ENCODE data around the gene HTT.

HTT gene

DNA sequence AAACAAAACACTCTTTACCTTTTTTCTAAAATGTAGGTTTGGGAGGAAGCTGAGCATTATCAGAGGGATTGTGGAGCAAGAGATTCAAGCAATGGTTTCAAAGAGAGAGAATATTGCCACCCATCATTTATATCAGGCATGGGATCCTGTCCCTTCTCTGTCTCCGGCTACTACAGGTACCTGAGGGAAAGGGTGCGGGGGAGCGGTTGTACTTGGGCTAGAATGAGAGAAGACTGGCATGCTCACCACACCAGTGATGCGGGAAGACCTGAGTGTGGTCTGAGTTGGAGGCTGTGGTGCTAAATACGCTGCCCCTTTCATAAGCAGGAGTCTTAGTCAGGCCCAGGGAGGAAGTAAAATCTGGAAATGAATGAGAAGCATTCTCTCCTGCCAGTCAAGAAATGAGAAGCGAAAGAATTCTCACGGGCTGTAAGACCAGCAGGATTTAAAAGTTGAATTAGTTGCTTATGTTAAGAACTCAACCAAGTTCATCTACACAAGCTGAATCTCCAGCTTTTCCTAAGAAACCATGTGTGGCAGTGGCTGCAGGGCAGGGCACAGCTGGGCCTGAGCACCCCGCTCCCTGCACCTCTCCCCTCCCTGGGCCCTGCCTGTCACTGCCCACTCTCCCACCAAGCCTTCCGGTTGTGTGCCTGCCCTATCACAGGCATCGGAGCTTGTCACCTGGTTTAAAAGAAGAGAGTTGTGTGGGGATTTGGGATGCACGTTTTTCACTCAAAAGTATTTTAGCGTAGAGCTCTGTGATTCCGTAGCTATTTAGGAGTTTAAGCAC, 149.7 kb downstream of the HTT start:
- no peak for DNase-seq

- no peak for DNase-seq
These were observed 150.8 kb downstream of the HTT start for GRCh38 chr4:3225071-3225850.

- no peak for DNase-seq
These were observed 151.5 kb downstream of the HTT start for GRCh38 chr4:3225936-3226335.

GRCh38 chr4:3226467-3226866, 152.0 kb downstream of the HTT start:
- no peak for DNase-seq

DNA sequence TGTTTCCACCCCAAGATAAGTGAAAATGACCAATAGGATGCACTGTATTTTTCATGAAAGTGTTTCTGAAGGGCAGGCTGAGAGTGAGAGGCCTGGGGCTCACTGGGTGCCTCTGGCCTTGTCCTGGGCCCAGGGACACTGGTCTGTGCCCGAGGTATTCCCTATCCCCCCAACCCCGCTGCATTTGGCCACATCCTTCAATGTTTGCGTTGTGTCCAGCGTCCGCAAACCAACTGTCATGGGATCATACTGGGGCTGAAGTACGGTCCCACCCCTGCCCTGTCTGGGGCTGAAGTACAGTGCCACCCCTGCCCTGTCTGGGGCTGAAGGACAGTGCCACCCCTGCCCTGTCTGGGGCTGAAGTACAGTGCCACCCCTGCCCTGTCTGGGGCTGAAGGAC, 152.5 kb downstream of the HTT start:
- no peak for DNase-seq

DNA sequence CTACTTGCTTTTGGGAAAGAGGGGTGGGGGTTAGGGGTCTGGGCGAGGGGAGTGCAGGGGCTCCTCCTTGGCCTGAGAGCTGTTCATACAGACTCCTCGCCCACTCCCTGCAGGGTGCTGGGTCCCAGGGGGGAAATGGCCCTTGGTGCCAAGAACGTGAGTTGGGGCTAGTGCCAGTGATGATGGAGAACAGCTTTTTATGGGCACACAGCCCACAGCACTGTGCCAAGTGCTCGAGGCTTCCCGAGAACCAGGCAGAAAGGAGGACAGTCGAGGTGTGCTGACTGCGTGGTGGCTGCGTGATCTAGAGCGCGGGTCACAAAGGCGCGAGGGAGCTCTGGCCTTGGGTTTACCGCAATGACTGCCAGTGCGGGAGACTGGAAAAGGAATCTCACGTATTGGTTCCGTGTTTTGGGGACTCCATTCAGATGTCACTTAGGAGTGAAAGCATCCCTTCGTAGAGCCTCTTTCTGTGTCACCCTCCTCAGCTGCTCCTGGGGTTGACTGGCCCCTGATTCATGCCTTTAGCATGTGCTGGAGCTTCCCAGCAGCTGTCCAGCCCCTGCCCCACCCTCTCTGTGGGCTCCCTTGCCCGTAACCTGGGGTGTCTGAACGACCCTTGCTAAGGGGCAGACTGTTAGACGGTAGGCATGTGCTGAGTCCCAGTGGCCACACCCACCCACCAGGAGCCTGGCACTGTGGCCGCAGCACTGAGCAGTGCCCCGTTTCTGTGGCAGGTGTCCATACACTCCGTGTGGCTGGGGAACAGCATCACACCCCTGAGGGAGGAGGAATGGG, 153.6 kb downstream of the HTT start:
- no peak for DNase-seq

- DNase-seq: no peak
These were observed 154.4 kb downstream of the HTT start for GRCh38 chr4:3228881-3229280.

GRCh38 chr4:3229328-3229727, 154.8 kb downstream of the HTT start:
- no peak for DNase-seq

- no peak for DNase-seq
These were observed 155.5 kb downstream of the HTT start for GRCh38 chr4:3229964-3230363.

DNA sequence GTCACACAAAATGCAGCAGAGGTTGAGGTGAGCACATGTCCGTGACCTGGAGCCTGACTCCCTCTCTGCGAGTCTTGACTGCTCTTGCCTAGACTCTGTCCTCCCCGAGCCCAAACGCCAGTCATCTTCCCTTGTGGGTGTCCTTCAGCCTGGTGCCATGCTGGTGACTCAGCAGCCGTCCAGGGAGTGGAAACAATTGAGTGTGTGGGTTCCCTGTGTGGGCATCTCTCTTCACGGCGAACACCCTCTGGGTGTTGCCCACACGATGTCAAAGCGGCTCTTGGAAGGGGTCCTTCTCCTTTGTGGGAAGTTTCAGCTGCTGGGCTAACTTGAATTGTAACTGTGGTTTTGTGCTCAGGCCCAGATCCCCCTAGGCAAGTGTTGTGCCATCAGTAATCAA, 157.0 kb downstream of the HTT start:
- DNase-seq: no peak

GRCh38 chr4:3232001-3232400, 157.5 kb downstream of the HTT start:
- no peak for DNase-seq

- no peak for DNase-seq
These were observed 158.4 kb downstream of the HTT start for GRCh38 chr4:3232871-3233271.

- DNase-seq: peak; percentile 50
These were observed 159.1 kb downstream of the HTT start for GRCh38 chr4:3233391-3234071.

- no peak for DNase-seq
These were observed 159.9 kb downstream of the HTT start for GRCh38 chr4:3234171-3235029.

DNA sequence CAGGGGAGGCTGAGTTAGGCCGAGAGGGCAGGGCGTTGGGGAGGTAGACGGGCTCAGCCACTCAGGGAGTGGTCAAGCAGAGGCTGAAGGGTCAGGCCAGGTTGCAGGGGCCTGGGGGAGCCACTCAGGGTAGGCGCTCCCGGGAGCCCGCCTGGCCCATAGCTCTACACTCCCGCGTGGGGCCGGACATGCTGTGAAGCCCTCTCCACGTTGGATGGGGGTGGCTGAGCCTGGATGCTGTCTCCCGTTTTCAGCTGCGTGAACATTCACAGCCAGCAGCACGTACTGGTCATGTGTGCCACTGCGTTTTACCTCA, 160.5 kb downstream of the HTT start:
- DNase-seq: no peak

DNA sequence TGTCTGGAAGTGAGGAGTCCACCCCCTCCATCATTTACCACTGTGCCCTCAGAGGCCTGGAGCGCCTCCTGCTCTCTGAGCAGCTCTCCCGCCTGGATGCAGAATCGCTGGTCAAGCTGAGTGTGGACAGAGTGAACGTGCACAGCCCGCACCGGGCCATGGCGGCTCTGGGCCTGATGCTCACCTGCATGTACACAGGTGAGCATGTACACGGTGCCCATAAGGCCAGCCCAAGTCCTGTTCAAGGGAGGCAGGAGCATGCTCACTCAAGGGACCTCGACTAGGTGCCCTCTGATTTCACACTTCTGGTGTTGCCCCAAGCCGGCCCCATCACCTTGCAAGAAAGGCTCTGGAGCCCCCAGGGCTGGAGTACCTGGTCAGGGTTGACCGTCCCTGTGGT, 161.1 kb downstream of the HTT start:
- DNase-seq: no peak

DNA sequence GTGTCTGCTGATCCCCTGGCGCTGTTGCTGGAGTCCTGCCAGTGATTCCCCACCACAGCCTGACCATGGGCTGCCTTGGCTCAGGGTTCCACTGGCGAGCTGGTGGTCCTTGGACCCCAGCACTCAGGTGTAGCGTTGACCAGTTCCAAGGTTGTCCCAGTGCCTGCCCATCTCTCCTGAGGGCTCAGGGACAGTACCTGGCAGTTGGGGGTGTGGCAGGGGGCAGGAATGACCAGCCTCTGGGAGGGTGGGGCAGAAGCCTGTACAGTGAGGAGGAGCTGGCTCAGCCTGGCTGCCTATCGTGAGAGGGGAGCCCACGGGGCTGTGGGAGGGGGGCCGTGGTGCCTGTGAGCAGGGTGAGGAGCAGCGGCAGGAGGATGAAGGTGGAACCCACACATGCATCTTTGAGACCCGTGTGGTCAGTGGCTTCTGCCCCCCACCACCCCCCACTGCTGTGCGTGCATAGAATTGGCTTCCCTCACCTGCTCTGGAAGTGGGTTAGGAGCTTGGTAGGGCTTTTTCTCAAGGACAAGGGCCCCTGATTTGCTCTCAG, 161.9 kb downstream of the HTT start:
- DNase-seq: no peak

DNA sequence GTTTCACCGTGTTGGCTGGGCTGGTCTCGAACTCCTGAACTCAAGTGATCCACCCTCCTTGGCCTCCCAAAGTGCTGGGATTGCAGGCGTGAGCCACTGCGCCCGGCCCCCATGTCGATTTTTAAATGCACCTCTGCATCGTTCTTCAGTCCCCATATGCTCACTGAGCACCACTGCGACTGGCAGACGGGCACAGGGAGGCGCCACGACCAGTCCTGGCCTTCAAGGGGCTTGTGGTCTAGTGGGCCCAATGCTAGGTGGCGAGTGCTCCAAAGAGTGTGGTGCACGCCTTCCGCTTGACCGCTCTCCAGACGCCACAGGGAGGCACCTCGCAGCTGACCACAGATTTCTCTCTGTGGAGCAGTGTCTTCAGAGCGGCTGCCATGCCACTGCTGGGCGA, 162.8 kb downstream of the HTT start:
- no peak for DNase-seq

- no peak for DNase-seq
These were observed 163.5 kb downstream of the HTT start for GRCh38 chr4:3237712-3238560.

- no peak for DNase-seq
These were observed 164.2 kb downstream of the HTT start for GRCh38 chr4:3238721-3239120.

- no peak for DNase-seq
These were observed 164.8 kb downstream of the HTT start for GRCh38 chr4:3239303-3239702.
